GM19395 (cell line): ENCODE results near the gene PCDHB2.
"Not testable (repeated sequence)": the region's sequence is repeated elsewhere in the genome, so short reads cannot be mapped to it uniquely, and the experiment has no call there.

Experiments used
- ATAC-seq: cut with Tn5 transposase; IDR thresholded peaks from one replicate; pipeline ENCODE4 v1.9.1; 2021; ENCODE audit warnings: mild to moderate bottlenecking, moderate library complexity; ENCODE audit not compliant: unreplicated experiment

PCDHB2 gene

DNA sequence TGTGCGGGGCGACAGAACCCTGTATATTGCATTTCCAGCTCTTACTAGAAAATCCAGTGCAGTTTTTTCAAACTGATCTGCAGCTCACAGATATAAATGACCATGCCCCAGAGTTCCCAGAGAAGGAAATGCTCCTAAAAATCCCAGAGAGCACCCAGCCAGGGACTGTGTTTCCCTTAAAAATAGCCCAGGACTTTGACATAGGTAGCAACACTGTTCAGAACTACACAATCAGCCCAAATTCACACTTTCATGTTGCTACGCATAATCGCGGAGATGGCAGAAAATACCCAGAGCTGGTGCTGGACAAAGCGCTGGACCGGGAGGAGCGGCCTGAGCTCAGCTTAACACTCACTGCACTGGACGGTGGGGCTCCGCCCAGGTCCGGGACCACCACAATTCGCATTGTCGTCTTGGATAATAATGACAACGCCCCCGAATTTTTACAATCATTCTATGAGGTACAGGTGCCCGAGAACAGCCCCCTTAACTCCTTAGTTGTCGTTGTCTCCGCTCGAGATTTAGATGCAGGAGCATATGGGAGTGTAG, 41.4 kb downstream of the PCDHB2 start:
- no peak for ATAC-seq

DNA sequence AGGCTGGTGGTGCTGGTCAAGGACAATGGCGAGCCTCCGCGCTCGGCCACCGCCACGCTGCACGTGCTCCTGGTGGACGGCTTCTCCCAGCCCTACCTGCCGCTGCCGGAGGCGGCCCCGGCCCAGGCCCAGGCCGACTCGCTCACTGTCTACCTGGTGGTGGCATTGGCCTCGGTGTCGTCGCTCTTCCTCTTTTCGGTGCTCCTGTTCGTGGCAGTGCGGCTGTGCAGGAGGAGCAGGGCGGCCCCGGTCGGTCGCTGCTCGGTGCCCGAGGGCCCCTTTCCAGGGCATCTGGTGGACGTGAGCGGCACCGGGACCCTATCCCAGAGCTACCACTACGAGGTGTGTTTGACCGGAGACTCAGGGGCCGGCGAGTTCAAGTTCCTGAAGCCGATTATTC, 42.9 kb downstream of the PCDHB2 start:
- ATAC-seq = not testable (repeated sequence)
